Peyer's patch (tissue), 4 donors: ENCODE data around the gene F13B. TPM values are rescaled to one million over a fixed set of nuclear protein-coding genes. Genes with fewer than 3 reads are reported as not detected.
"Not testable (repeated sequence)": the region's sequence is repeated elsewhere in the genome, so short reads cannot be mapped to it uniquely, and the experiment has no call there.

Experiments used
- DNase-seq, 3 donors: peaks; one replicate each; pipeline ENCODE4 v3.0.0-alpha.2; 2017 to 2019
- H3K27ac ChIP-seq, 4 donors: fragments of 200-600 bp; sonication (generic); one replicate each; pipeline ENCODE4 v1.5.1; 2016 to 2019
- H3K27me3 ChIP-seq, 2 donors: fragments of 200-600 bp; sonication (generic); one replicate each; pipeline ENCODE4 v1.5.1; 2019
- H3K36me3 ChIP-seq, 3 donors: fragments of 200-600 bp; sonication (generic); one replicate each; pipeline ENCODE4 v1.5.1; 2016 to 2019
- H3K4me1 ChIP-seq, 4 donors: fragments of 200-600 bp; sonication (generic); one replicate each; pipeline ENCODE4 v1.5.1; 2016 to 2019
- H3K4me3 ChIP-seq, 4 donors: fragments of 200-600 bp; sonication (generic); 1 replicate in 3 of 4; 2 replicates in 1 of 4; pipeline ENCODE4 v1.5.1; 2016 to 2019; ENCODE audit warnings: mild to moderate bottlenecking in 1 of 4
- H3K9me3 ChIP-seq, 4 donors: fragments of 200-600 bp; sonication (generic); one replicate each; pipeline ENCODE4 v1.5.1; 2016 to 2019; ENCODE audit warnings: mild to moderate bottlenecking in 1 of 4
- POLR2A ChIP-seq, 2 donors: fragments of 450-650 bp; IDR thresholded peaks; one replicate each; pipeline ENCODE4 v1.5.1; 2017; ENCODE audit warnings: antibody characterized with exemption in 2 of 2, mild to moderate bottlenecking in 2 of 2, moderate library complexity in 2 of 2
- total RNA-seq, 4 donors: library from RNA; depleted of rRNA; stranded (reverse); fragments of >200 nt; gene quantifications; one replicate each; pipeline ENCODE4 v1.1.0, GENCODE V29; 2016
- TF ChIP-seq, protein P1 (sequence below), 6 experiments: fragments of 450-650 bp in 4 of 6; fragments of 200-600 bp in 2 of 6; sonication (generic) in 1 of 6; IDR thresholded peaks; one replicate each; pipeline ENCODE4 v1.5.1; 2017 to 2019; ENCODE audit warnings: antibody characterized with exemption in 6 of 6, mild to moderate bottlenecking in 3 of 6, moderate library complexity in 1 of 6

F13B gene
- total RNA-seq, 4 donors from 2014 or later = not detected

DNA sequence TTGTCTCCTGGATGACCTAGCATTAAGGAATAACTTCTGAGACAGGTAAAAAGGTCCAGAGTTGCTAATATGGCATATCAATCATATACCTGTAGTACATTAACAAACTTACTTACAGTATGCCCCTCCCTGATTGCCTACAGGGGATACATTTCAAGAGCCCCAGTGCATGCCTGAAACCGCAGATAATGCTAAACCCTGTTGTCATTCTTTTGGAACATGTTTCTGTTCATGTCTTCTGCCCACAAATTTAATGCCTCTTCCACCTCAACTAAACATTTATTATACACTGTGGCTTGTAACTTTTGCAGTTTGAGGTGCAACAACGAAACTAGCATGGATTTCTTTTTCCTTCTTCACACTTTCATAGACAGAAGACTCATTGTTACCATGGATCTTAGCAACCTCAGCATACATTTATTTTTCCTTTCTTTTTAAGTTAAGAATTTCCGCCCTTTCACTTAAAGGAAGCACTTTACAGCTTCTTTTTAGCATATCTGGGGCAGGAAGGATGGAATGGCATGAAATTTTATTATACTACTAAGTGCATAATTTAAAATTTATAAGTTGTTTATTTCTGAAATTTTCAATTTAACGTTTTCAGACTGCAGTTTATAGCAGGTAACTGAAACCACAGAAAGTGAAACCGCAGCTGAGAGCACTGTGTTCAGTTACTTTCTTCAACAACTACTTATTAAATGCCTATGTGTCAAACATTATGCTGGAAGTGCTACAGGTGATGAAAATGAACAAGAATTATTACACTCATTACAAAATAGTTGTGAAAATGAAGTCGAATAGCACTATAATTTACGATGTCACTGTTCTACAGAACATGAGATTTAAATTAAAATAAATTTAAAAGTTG lies 25.3 kb downstream of the F13B start:
- no peak for TF ChIP-seq POLR2A (IDR thresholded peaks at IDR 0.05)
- TF ChIP-seq, protein P1, sequence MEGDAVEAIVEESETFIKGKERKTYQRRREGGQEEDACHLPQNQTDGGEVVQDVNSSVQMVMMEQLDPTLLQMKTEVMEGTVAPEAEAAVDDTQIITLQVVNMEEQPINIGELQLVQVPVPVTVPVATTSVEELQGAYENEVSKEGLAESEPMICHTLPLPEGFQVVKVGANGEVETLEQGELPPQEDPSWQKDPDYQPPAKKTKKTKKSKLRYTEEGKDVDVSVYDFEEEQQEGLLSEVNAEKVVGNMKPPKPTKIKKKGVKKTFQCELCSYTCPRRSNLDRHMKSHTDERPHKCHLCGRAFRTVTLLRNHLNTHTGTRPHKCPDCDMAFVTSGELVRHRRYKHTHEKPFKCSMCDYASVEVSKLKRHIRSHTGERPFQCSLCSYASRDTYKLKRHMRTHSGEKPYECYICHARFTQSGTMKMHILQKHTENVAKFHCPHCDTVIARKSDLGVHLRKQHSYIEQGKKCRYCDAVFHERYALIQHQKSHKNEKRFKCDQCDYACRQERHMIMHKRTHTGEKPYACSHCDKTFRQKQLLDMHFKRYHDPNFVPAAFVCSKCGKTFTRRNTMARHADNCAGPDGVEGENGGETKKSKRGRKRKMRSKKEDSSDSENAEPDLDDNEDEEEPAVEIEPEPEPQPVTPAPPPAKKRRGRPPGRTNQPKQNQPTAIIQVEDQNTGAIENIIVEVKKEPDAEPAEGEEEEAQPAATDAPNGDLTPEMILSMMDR (IDR thresholded peaks at IDR 0.05) = no peak
- Histone ChIP-seq H3K4me3 (no peak overlapping the region), H3K4me1 (no peaks in the 10 kb centered on the region), H3K27me3 (no peaks in the 10 kb centered on the region), H3K27ac (no peak overlapping the region), H3K36me3 (no peaks in the 10 kb centered on the region), H3K9me3 (no peaks in the 10 kb centered on the region)
- no peak for DNase-seq

DNA sequence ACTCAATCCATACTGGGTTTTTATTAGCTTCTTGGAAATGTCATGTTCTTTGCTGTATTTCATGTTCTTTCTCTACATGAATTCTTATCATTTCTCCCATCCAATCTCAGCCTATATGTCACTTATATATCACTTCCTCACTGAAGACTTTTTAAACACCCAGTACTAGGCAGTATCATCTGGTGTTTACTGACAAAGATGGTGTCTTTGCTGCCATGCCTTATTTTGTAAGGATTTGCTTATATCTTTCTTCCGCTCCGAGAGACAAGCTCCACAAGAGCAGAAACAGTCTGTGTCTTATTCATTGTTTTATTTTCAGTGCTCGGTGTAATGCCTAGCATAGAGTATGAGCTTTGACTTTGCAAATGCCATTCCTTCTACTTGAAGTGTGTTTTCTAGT lies 30.2 kb downstream of the F13B start:
- TF ChIP-seq, protein P1 (IDR thresholded peaks at IDR 0.05) = no peak
- no peak for TF ChIP-seq POLR2A (IDR thresholded peaks at IDR 0.05)
- no peaks in the 10 kb centered on the region for H3K9me3 ChIP-seq

DNA sequence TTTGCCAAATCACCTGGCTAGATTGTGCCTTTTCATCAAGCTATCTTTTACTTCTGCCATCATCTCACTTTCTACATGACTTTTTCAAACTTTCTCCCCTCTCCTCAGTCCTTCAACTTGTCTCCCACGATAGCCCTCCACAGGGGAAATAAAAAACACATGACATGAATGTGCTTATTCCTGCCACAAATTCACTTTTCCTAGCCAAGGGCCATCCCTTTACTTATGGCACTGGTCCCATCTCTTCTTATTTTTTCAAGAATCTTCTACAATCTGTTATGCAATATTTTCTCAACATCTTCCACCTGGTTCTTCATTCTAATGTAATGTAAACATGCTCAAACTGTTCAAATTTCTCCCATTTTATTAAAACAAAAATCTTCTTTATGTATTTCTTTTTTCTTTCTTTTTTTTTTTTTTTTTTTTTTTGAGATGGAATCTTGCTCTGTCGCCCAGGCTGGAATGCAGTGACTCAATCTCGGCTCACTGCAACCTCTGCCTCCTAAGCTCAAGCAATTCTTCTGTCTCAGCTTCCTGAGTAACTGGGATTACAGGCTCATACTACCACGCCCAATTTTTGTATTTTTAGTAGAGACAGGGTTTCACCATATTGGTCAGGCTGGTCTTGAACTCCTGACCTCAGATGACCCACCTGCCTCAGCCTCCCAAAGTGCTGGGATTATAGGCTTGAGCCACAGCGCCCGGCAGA lies 32.3 kb downstream of the F13B start:
- H3K9me3 ChIP-seq, DNase-seq, H3K36me3 ChIP-seq, H3K4me1 ChIP-seq, H3K27ac ChIP-seq, H3K4me3 ChIP-seq, H3K27me3 ChIP-seq: not testable (repeated sequence)

More for the DNA sequence above, 30.2 kb downstream of the F13B start:
- DNase-seq = no peak
- H3K4me1 ChIP-seq = no peaks in the 10 kb centered on the region
- no peak overlapping the region for H3K4me3 ChIP-seq
- no peaks in the 10 kb centered on the region for H3K27me3 ChIP-seq
- no peaks in the 10 kb centered on the region for H3K36me3 ChIP-seq
- no peak overlapping the region for H3K27ac ChIP-seq

DNA sequence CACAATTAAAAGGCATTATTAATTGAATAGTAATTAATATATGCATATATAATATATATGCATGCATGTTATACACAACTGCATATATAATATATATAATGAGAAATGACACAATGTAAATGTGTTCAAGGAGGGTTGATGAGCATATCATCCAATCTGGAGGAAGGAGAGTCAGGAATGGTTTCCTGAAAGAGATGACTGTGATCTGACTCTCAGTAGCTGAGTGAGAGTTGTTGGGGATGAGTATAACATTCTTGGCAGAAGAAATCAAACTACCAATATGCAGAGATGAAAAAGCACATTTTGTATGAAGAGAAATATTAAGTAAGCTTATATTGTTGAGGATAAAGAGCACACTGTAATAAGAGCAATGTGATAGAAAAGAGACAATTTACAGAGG lies 37.3 kb downstream of the F13B start:
- Histone ChIP-seq H3K9me3 (no peaks in the 10 kb centered on the region), H3K27ac (no peak overlapping the region)
- DNase-seq = no peak

DNA sequence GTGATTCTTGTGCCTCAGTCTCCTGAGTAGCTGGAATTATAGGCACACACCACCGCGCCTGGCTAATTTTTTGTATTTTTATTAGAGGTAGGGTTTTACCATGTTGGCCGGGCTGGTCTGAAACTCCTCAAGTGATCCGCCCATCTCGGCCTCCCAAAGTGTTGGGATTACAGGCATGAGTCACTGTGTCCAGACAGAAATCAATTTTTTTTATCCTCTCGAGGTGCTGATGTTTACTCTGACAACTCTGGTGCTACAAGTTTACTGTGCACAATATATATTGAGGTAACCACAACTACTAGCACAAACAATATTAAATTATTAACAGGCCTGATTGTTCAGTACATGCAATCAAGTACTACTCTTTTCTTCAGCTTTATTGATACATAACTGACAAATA lies 39.7 kb downstream of the F13B start:
- DNase-seq = no peak
- H3K9me3 ChIP-seq = no peaks in the 10 kb centered on the region
- H3K4me1 ChIP-seq = no peaks in the 10 kb centered on the region
- no peaks in the 10 kb centered on the region for H3K36me3 ChIP-seq
- H3K4me3 ChIP-seq = no peak overlapping the region
- no peak overlapping the region for H3K27ac ChIP-seq
- no peaks in the 10 kb centered on the region for H3K27me3 ChIP-seq
- no peak for TF ChIP-seq POLR2A (IDR thresholded peaks at IDR 0.05)
- TF ChIP-seq, protein P1 (IDR thresholded peaks at IDR 0.05) = no peak

More for the DNA sequence above, 37.3 kb downstream of the F13B start:
- Histone ChIP-seq H3K4me1 (no peaks in the 10 kb centered on the region), H3K4me3 (no peak overlapping the region), H3K27me3 (no peaks in the 10 kb centered on the region), H3K36me3 (no peaks in the 10 kb centered on the region)
- TF ChIP-seq, protein P1 (IDR thresholded peaks at IDR 0.05) = no peak
- TF ChIP-seq POLR2A (IDR thresholded peaks at IDR 0.05) = no peak

DNA sequence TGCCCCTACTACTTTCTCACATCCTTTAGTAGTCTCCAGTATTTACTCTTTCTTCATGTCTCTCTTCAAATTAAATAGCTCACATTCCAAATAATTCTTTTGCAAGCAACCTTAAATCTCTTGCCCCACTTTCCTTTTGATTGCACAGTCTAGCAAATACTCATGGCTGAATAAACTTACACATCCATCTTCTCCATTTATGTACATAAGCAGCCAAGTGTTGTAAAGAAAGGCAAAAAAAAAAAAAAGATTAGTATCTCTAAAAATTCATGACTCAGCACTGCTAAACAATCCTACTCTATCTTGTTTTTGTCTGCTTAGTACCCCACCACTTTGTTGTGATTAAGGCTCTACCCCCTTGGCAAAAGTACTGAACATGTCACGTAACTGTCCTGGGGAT lies 42.6 kb downstream of the F13B start:
- no peak overlapping the region for H3K27ac ChIP-seq
- DNase-seq = no peak
- H3K36me3 ChIP-seq = no peaks in the 10 kb centered on the region
- no peak overlapping the region for H3K4me3 ChIP-seq
- H3K4me1 ChIP-seq = no peaks in the 10 kb centered on the region
- TF ChIP-seq, protein P1 (IDR thresholded peaks at IDR 0.05) = no peak
- no peak for TF ChIP-seq POLR2A (IDR thresholded peaks at IDR 0.05)
- H3K27me3 ChIP-seq = no peaks in the 10 kb centered on the region
- H3K9me3 ChIP-seq = no peaks in the 10 kb centered on the region
